ENCODE data around the gene PRKN. TPM values are rescaled to one million over a fixed set of nuclear protein-coding genes. Genes with fewer than 3 reads are reported as not detected.

The PRKN gene
- total RNA-seq, 2 donors from 2014 or later: 3.3 to 4.8 TPM

- H3K4me1 Mint-ChIP-seq: peaks cover 3% of the 10 kb centered on the region
- DNase-seq: no peak
- WGBS, 2 experiments (ENCODE audit: insufficient coverage in 1 of 2, insufficient read length in 1 of 2): 93 to 95% methylated on average over 9 to 15 of the region's 15 CpGs
- Histone ChIP-seq H3K27me3 (ENCODE audit: control insufficient read depth, insufficient read depth, low read length, poor library complexity, severe bottlenecking) (no peaks in the 10 kb centered on the region), H3K9ac (ENCODE audit: extremely low read depth, low read length, poor library complexity, severe bottlenecking) (no peak overlapping the region), H3K4me1 (ENCODE audit: control insufficient read depth, insufficient read depth, low read length) (no peaks in the 10 kb centered on the region), H3K27ac (ENCODE audit: low read depth, low read length) (no peak overlapping the region), H3K36me3 (ENCODE audit: control insufficient read depth, insufficient read depth, low read length) (no peaks in the 10 kb centered on the region), H3K9me3 (ENCODE audit: control insufficient read depth, low read length) (no peaks in the 10 kb centered on the region), H3K4me3 (ENCODE audit: low read length) (no peak overlapping the region)
- no peaks in the 10 kb centered on the region for H3K9me3 Mint-ChIP-seq
- no peaks in the 10 kb centered on the region for H3K36me3 Mint-ChIP-seq (ENCODE audit: low read depth)
- no peak overlapping the region for H3K27ac Mint-ChIP-seq
- TF ChIP-seq CTCF (conservative IDR thresholded peaks at IDR 0.05): no peak
- no peak overlapping the region for H3K4me3 Mint-ChIP-seq
- H3K27me3 Mint-ChIP-seq (ENCODE audit: insufficient read depth): no peaks in the 10 kb centered on the region
Observed at GRCh38 chr6:162124710-162125435, 602.7 kb downstream of the PRKN start.

GRCh38 chr6:162123797-162124196, 603.8 kb downstream of the PRKN start:
- H3K4me1 Mint-ChIP-seq: peaks cover 3% of the 10 kb centered on the region
- WGBS, 2 experiments (ENCODE audit: insufficient coverage in 1 of 2, insufficient read length in 1 of 2): 50 to 52% methylated on average over 2 to 3 of the region's 3 CpGs
- H3K27me3 Mint-ChIP-seq (ENCODE audit: insufficient read depth): no peaks in the 10 kb centered on the region
- no peak overlapping the region for H3K27ac Mint-ChIP-seq
- H3K9me3 Mint-ChIP-seq: no peaks in the 10 kb centered on the region
- Histone ChIP-seq H3K9me3 (ENCODE audit: control insufficient read depth, low read length) (no peaks in the 10 kb centered on the region), H3K27me3 (ENCODE audit: control insufficient read depth, insufficient read depth, low read length, poor library complexity, severe bottlenecking) (no peaks in the 10 kb centered on the region), H3K9ac (ENCODE audit: extremely low read depth, low read length, poor library complexity, severe bottlenecking) (no peak overlapping the region), H3K4me3 (ENCODE audit: low read length) (no peak overlapping the region), H3K4me1 (ENCODE audit: control insufficient read depth, insufficient read depth, low read length) (no peaks in the 10 kb centered on the region), H3K36me3 (ENCODE audit: control insufficient read depth, insufficient read depth, low read length) (no peaks in the 10 kb centered on the region), H3K27ac (ENCODE audit: low read depth, low read length) (no peak overlapping the region)
- TF ChIP-seq CTCF (conservative IDR thresholded peaks at IDR 0.05): peak; percentile 80
- no peak overlapping the region for H3K4me3 Mint-ChIP-seq
- DNase-seq: peak; percentile 52
- H3K36me3 Mint-ChIP-seq (ENCODE audit: low read depth): no peaks in the 10 kb centered on the region

GRCh38 chr6:162119341-162119740, 608.2 kb downstream of the PRKN start:
- H3K27ac ChIP-seq (ENCODE audit: low read depth, low read length): no peak overlapping the region
- H3K36me3 ChIP-seq (ENCODE audit: control insufficient read depth, insufficient read depth, low read length): no peaks in the 10 kb centered on the region
- H3K4me3 ChIP-seq (ENCODE audit: low read length): no peak overlapping the region
- H3K9ac ChIP-seq (ENCODE audit: extremely low read depth, low read length, poor library complexity, severe bottlenecking): no peak overlapping the region
- H3K27me3 Mint-ChIP-seq (ENCODE audit: insufficient read depth): no peaks in the 10 kb centered on the region
- no peak overlapping the region for H3K4me3 Mint-ChIP-seq
- no peak overlapping the region for H3K27ac Mint-ChIP-seq
- H3K9me3 ChIP-seq (ENCODE audit: control insufficient read depth, low read length): no peaks in the 10 kb centered on the region
- DNase-seq: peak; percentile 46
- no peaks in the 10 kb centered on the region for H3K27me3 ChIP-seq (ENCODE audit: control insufficient read depth, insufficient read depth, low read length, poor library complexity, severe bottlenecking)
- no peaks in the 10 kb centered on the region for H3K9me3 Mint-ChIP-seq
- TF ChIP-seq CTCF (conservative IDR thresholded peaks at IDR 0.05): no peak
- H3K4me1 Mint-ChIP-seq: peaks cover 2% of the 10 kb centered on the region
- WGBS, 2 experiments (ENCODE audit: insufficient coverage in 1 of 2, insufficient read length in 1 of 2): 74 to 87% methylated on average over 3 to 4 of the region's 4 CpGs
- H3K4me1 ChIP-seq (ENCODE audit: control insufficient read depth, insufficient read depth, low read length): no peaks in the 10 kb centered on the region
- H3K36me3 Mint-ChIP-seq (ENCODE audit: low read depth): no peaks in the 10 kb centered on the region

All from endodermal cell (in vitro differentiated cells).